ENCODE measurements around the gene LNX1. TPM values are rescaled to one million over a fixed set of nuclear protein-coding genes. Genes with fewer than 3 reads are reported as not detected.

The LNX1 gene
- total RNA-seq, 1 donor from 2014 or later, result 1.6 TPM

GRCh38 chr4:53532521-53532920 lies 58.8 kb downstream of the LNX1 start:
- FAIRE-seq, result peak; percentile 58
- Histone ChIP-seq H3K36me3 (ENCODE audit: control insufficient read depth, insufficient read depth, low read length) (no peaks in the 10 kb centered on the region), H3K4me3 (ENCODE audit: low read depth, low read length) (no peak overlapping the region), H3K27me3 (ENCODE audit: control insufficient read depth, insufficient read depth, low read length) (no peaks in the 10 kb centered on the region)
- DNase-seq (ENCODE audit: low read depth), result no peak
- TF ChIP-seq CTCF (IDR thresholded peaks at IDR 0.05; ENCODE audit: insufficient read depth, low read length, severe bottlenecking), result no peak

GRCh38 chr4:53531585-53532224 lies 59.6 kb downstream of the LNX1 start:
- FAIRE-seq (no peak), DNase-seq (ENCODE audit: low read depth) (no peak)
- Histone ChIP-seq H3K4me3 (ENCODE audit: low read depth, low read length) (no peak overlapping the region), H3K36me3 (ENCODE audit: control insufficient read depth, insufficient read depth, low read length) (no peaks in the 10 kb centered on the region), H3K27me3 (ENCODE audit: control insufficient read depth, insufficient read depth, low read length) (no peaks in the 10 kb centered on the region)
- TF ChIP-seq CTCF (IDR thresholded peaks at IDR 0.05; ENCODE audit: insufficient read depth, low read length, severe bottlenecking), result no peak

- Histone ChIP-seq H3K4me3 (ENCODE audit: low read depth, low read length) (no peak overlapping the region), H3K36me3 (ENCODE audit: control insufficient read depth, insufficient read depth, low read length) (no peaks in the 10 kb centered on the region), H3K27me3 (ENCODE audit: control insufficient read depth, insufficient read depth, low read length) (no peaks in the 10 kb centered on the region)
- no peak for TF ChIP-seq CTCF (IDR thresholded peaks at IDR 0.05; ENCODE audit: insufficient read depth, low read length, severe bottlenecking)
- DNase-seq (ENCODE audit: low read depth) (no peak), FAIRE-seq (no peak)
Observed at GRCh38 chr4:53529025-53529424, 62.3 kb downstream of the LNX1 start.

- H3K27me3 ChIP-seq (ENCODE audit: control insufficient read depth, insufficient read depth, low read length), result no peaks in the 10 kb centered on the region
- H3K36me3 ChIP-seq (ENCODE audit: control insufficient read depth, insufficient read depth, low read length), result no peaks in the 10 kb centered on the region
- DNase-seq (ENCODE audit: low read depth), result no peak
- no peak for TF ChIP-seq CTCF (IDR thresholded peaks at IDR 0.05; ENCODE audit: insufficient read depth, low read length, severe bottlenecking)
- no peak overlapping the region for H3K4me3 ChIP-seq (ENCODE audit: low read depth, low read length)
- no peak for FAIRE-seq
Observed at GRCh38 chr4:53527930-53528329, 63.4 kb downstream of the LNX1 start.

GRCh38 chr4:53527326-53527725 lies 64.0 kb downstream of the LNX1 start:
- TF ChIP-seq CTCF (IDR thresholded peaks at IDR 0.05; ENCODE audit: insufficient read depth, low read length, severe bottlenecking), result no peak
- Histone ChIP-seq H3K4me3 (ENCODE audit: low read depth, low read length) (no peak overlapping the region), H3K36me3 (ENCODE audit: control insufficient read depth, insufficient read depth, low read length) (no peaks in the 10 kb centered on the region), H3K27me3 (ENCODE audit: control insufficient read depth, insufficient read depth, low read length) (no peaks in the 10 kb centered on the region)
- no peak for DNase-seq (ENCODE audit: low read depth)
- FAIRE-seq, result no peak

GRCh38 chr4:53522334-53522733 lies 69.0 kb downstream of the LNX1 start:
- H3K4me3 ChIP-seq (ENCODE audit: low read depth, low read length), result no peak overlapping the region
- no peaks in the 10 kb centered on the region for H3K36me3 ChIP-seq (ENCODE audit: control insufficient read depth, insufficient read depth, low read length)
- H3K27me3 ChIP-seq (ENCODE audit: control insufficient read depth, insufficient read depth, low read length), result no peaks in the 10 kb centered on the region
- DNase-seq (ENCODE audit: low read depth) (peak; percentile 28), FAIRE-seq (no peak)
- no peak for TF ChIP-seq CTCF (IDR thresholded peaks at IDR 0.05; ENCODE audit: insufficient read depth, low read length, severe bottlenecking)
